Measurements from ENCODE around the gene LCK. TPM values are rescaled to one million over a fixed set of nuclear protein-coding genes. Genes with fewer than 3 reads are reported as not detected.
A peak's percentile ranks its signal among the peaks of the same experiment; 100 is the strongest.

LCK gene
- total and polyA plus RNA-seq, 2 of the 8 experiments (the other 6 are each of a cell fraction or from before 2014, with no cell fraction given), result 75.3 to 122 TPM

GRCh38 chr1:32223683-32224082, 27.4 kb upstream of the LCK start:
- Histone ChIP-seq H3K36me3 (ENCODE audit: control insufficient read depth in 2 of 4, insufficient read depth in 4 of 4, low read length in 3 of 4) (peaks cover 16 to 40% (median 27%) of the 10 kb centered on the region in 4 experiments), H2AFZ (ENCODE audit: low read length) (no peak overlapping the region), H2BK20ac (ENCODE audit: low read length) (no peak overlapping the region), H2BK15ac (ENCODE audit: low read length) (no peak overlapping the region), H2BK120ac (replicated peaks; ENCODE audit: low read depth, low read length) (no peak overlapping the region), H3K4me2 (ENCODE audit: insufficient read depth in 1 of 2, low read depth in 2 of 2, low read length in 2 of 2) (peak overlapping the region in 1 of 2 experiments; percentile 8; a peak in 2 of 4 replicates), H3K9me3 (ENCODE audit: insufficient read depth in 2 of 2, low read depth in 1 of 2, low read length in 1 of 2) (no peaks in the 10 kb centered on the region), H4K20me1 (replicated peaks in 1 of 2; ENCODE audit: control insufficient read depth in 1 of 2, insufficient read depth in 2 of 2, low read length in 2 of 2) (peaks cover 0 to 7% of the 10 kb centered on the region in 2 experiments), H3K9ac (replicated peaks in 1 of 4; ENCODE audit: extremely low read depth in 1 of 4, low read depth in 3 of 4, low read length in 3 of 4) (no peak overlapping the region), H2BK5ac (ENCODE audit: low read depth, low read length) (no peak overlapping the region), H2AK5ac (ENCODE audit: low read depth, low read length) (no peak overlapping the region), H3K79me1 (ENCODE audit: low read depth, low read length) (0 out of 2 replicates have a peak, but pooled peaks cover 2% of the 10 kb centered on the region), H4K91ac (replicated peaks; ENCODE audit: insufficient read length, low read length) (no peak overlapping the region), H3K14ac (ENCODE audit: insufficient read length) (no peak overlapping the region), H2BK12ac (ENCODE audit: low read depth, low read length) (no peak overlapping the region), H3K18ac (ENCODE audit: extremely low read depth, low read length) (no peak overlapping the region), H3K4me3 (ENCODE audit: extremely low read depth in 1 of 4, insufficient read depth in 2 of 4, low read depth in 3 of 4, low read length in 4 of 4) (no peak overlapping the region), H3K56ac (replicated peaks; ENCODE audit: insufficient read length, low read depth, low read length) (no peak overlapping the region), H4K5ac (ENCODE audit: insufficient read length, low read depth, low read length) (no peak overlapping the region), H3K23me2 (ENCODE audit: low read depth, low read length) (peaks cover 8% of the 10 kb centered on the region; the same call in 1 of the 2 replicates), H3K23ac (ENCODE audit: insufficient read length) (no peak overlapping the region), H3K4ac (replicated peaks; ENCODE audit: insufficient read length, low read depth, low read length) (no peak overlapping the region), H4K8ac (ENCODE audit: extremely low read depth, insufficient read depth, low read length) (no peak overlapping the region), H3K27ac (ENCODE audit: low read depth, low read length) (no peak overlapping the region), H3K4me1 (replicated peaks in 1 of 4; ENCODE audit: control insufficient read depth in 3 of 4, insufficient read depth in 4 of 4, low read length in 3 of 4) (peaks cover 0 to 7% (median 2%) of the 10 kb centered on the region in 4 experiments; a peak in 3 of 7 replicates), H3K27me3 (replicated peaks in 1 of 4; ENCODE audit: control insufficient read depth in 3 of 4, extremely low read depth in 1 of 4, insufficient read depth in 3 of 4, low read length in 3 of 4) (no peaks in the 10 kb centered on the region), H3K79me2 (ENCODE audit: control insufficient read depth in 1 of 2, insufficient read depth in 2 of 2, low read length in 2 of 2) (peaks cover 0 to 24% of the 10 kb centered on the region in 2 experiments; a peak in 3 of 4 replicates)
- DNase-seq (ENCODE audit: low read depth in 1 of 2, low spot score in 2 of 2), result no peak
- TF ChIP-seq RBBP5 (IDR thresholded peaks at IDR 0.05; ENCODE audit: borderline replicate concordance, low read depth, low read length), result no peak
- peak in 1 of 2 experiments; percentile 33; a peak in 1 of 4 replicates for TF ChIP-seq RAD21 (IDR thresholded peaks at IDR 0.05 in 1 of 2, conservative IDR thresholded peaks at IDR 0.05 in 1 of 2; ENCODE audit: low read depth in 2 of 2, low read length in 2 of 2)
- 93% methylated on average over 3 of the region's 3 CpGs; no CpG with 5 or more reads in 1 of the 2 experiments for WGBS, 2 experiments (ENCODE audit: extremely low coverage in 1 of 2, insufficient coverage in 1 of 2, insufficient read length in 1 of 2, insufficient replicate concordance in 2 of 2, low coverage in 1 of 2, low lambda C conversion rate in 2 of 2, missing lambda C conversion rate in 1 of 2)
- ChIA-PET POLR2A (ENCODE audit: partially characterized antibody) (interaction anchor here (0.9 to 8.0 kb wide), 11 partner anchors 8 to 169 kb away, joined by 3 to 52 read pairs (median 4); partner anchors contain the start of genes MARCKSL1 and TXLNA), CTCF (ENCODE audit: partially characterized antibody) (interaction anchor here (1.0 to 6.8 kb wide), 11 partner anchors 8 to 93 kb away, joined by 3 to 38 read pairs (median 3); partner anchors contain the start of genes DCDC2B and FAM167B)
- FAIRE-seq, result no peak
